ENCODE data around the gene HAVCR1.

The HAVCR1 gene

GRCh38 chr5:156981481-156981880 is 77.4 kb downstream of the HAVCR1 start:
- DNase-seq: no peak

Data from NCI-H1930 (cell line).